WTC11 (cell line): Measurements from ENCODE around the gene SLC22A15.

Experiments
- JUN ChIP-seq: sonication (generic); formaldehyde crosslinking; IDR thresholded peaks from 2 replicates; pipeline ENCODE4 v1.8.0; 2023; ENCODE audit warnings: mild to moderate bottlenecking, missing genetic modification reagents
- ZNF138 ChIP-seq: sonication (generic); formaldehyde crosslinking; conservative IDR thresholded peaks from 2 replicates; pipeline ENCODE4 v1.8.1; 2022; ENCODE audit warnings: mild to moderate bottlenecking, moderate library complexity, missing genetic modification reagents
- TF ChIP-seq, protein P1 (sequence below): fragments of 200-600 bp; IDR thresholded peaks from 2 replicates; pipeline ENCODE4 v1.8.0; 2022; ENCODE audit warnings: antibody characterized with exemption

DNA sequence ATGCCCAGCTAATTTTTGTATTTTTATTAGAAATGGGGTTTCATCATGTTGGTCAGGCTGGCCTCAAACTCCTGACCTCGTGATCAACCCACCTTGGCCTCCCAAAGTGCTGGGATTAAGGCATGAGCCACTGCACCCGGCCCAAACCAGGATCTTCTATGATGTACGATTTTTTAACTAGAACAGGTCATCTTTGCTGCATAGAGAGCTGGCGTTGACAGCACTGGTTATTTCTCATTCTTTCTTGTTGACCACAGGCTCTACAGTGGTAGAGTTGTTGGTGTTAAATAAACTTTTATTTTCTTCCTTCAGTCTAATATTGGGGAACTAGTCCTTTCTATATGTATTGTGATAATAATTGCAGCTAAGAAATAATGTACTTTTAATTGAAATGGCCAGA is 131.1 kb downstream of the SLC22A15 start:
- TF ChIP-seq ZNF138 (no peak), JUN (CRISPR knock-in tag) (no peak)
- TF ChIP-seq, protein P1, sequence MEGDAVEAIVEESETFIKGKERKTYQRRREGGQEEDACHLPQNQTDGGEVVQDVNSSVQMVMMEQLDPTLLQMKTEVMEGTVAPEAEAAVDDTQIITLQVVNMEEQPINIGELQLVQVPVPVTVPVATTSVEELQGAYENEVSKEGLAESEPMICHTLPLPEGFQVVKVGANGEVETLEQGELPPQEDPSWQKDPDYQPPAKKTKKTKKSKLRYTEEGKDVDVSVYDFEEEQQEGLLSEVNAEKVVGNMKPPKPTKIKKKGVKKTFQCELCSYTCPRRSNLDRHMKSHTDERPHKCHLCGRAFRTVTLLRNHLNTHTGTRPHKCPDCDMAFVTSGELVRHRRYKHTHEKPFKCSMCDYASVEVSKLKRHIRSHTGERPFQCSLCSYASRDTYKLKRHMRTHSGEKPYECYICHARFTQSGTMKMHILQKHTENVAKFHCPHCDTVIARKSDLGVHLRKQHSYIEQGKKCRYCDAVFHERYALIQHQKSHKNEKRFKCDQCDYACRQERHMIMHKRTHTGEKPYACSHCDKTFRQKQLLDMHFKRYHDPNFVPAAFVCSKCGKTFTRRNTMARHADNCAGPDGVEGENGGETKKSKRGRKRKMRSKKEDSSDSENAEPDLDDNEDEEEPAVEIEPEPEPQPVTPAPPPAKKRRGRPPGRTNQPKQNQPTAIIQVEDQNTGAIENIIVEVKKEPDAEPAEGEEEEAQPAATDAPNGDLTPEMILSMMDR = no peak
